Retinal pigment epithelial cell (primary cell): Measurements from ENCODE around the gene TCF3.
"Not testable (repeated sequence)": the region's sequence is repeated elsewhere in the genome, so short reads cannot be mapped to it uniquely, and the experiment has no call there.

ENCODE experiments used
- DNase-seq: peaks from one replicate; pipeline ENCODE4 v3.0.0-alpha.2; 2010; ENCODE audit warnings: low read depth
- H3K4me3 ChIP-seq: 2 replicates; pipeline ENCODE4 v1.5.1; 2011; ENCODE audit warnings: mild to moderate bottlenecking, low read length, control low read depth, moderate library complexity
- TF ChIP-seq, protein P1 (sequence below): conservative IDR thresholded peaks from 2 replicates; pipeline ENCODE4 v1.5.1; 2011; ENCODE audit warnings: low read depth, low read length, control low read depth, inconsistent platforms

The TCF3 gene

GRCh38 chr19:1672038-1672768, 19.8 kb upstream of the TCF3 start:
- DNase-seq = no peak
- no peak overlapping the region for H3K4me3 ChIP-seq
- TF ChIP-seq, protein P1, sequence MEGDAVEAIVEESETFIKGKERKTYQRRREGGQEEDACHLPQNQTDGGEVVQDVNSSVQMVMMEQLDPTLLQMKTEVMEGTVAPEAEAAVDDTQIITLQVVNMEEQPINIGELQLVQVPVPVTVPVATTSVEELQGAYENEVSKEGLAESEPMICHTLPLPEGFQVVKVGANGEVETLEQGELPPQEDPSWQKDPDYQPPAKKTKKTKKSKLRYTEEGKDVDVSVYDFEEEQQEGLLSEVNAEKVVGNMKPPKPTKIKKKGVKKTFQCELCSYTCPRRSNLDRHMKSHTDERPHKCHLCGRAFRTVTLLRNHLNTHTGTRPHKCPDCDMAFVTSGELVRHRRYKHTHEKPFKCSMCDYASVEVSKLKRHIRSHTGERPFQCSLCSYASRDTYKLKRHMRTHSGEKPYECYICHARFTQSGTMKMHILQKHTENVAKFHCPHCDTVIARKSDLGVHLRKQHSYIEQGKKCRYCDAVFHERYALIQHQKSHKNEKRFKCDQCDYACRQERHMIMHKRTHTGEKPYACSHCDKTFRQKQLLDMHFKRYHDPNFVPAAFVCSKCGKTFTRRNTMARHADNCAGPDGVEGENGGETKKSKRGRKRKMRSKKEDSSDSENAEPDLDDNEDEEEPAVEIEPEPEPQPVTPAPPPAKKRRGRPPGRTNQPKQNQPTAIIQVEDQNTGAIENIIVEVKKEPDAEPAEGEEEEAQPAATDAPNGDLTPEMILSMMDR = peak; percentile 70

- TF ChIP-seq, protein P1 = no peak
- H3K4me3 ChIP-seq = no peak overlapping the region
- DNase-seq = no peak
Observed at GRCh38 chr19:1671716-1672037, 19.3 kb upstream of the TCF3 start.

DNA sequence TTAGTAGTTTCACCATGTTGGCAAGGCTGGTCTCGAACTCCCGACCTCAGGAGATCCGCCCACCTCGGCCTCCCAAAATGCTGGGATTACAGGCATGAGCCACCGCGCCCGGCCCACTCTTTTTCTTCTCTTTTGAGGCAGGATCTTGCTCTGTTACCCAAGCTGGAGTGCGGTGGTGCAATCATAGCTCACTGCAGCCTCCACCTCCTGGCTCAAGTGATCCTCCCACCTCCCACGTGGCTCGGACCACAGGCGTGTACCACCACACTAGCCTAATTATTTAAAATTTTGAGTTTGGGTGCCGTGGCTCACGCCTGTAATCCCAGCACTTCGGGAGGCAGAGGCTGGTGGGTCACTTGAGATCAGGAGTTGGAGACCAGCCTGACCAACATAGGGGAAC, 18.3 kb upstream of the TCF3 start:
- DNase-seq, H3K4me3 ChIP-seq: not testable (repeated sequence)

DNA sequence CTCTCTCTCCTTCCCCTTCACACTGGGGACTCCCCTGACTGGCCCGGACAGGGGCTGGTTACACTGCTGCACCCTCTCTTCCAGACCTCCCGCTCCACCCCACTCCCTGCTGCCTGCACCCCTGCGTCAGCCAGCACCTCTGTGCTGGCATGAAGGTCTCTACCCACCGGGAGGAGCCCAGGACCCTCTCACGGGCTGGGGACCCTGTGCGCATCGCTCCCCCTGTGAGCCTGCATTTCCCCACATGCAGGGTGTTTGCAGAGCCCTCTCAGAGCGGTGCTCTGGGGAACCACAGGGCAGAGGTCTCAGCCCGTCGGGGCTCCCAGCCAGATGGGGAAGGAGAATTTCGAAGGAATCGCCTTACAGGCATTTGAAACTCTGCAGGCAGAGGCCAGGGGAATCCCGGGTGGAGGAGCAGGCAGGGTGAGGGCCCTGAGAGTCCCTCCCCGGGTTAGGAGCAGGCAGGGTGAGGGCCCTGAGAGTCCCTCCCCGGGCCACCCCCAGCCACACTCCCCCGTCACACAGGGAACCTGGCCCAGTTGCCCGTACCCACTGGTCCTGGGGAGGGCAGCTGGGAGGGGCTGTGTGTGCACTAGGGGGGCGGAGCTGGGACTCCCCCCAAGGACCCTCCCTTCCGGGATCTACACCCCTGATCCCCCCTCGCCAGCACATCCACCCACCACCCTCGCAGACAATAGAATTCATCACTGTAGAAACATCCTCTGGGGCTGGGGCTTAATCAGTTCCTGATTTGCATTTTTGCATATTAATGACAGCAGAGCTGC, 16.3 kb upstream of the TCF3 start:
- no peak for DNase-seq
- TF ChIP-seq, protein P1 = no peak
- H3K4me3 ChIP-seq = no peak overlapping the region

GRCh38 chr19:1668048-1668485, 15.7 kb upstream of the TCF3 start:
- DNase-seq = no peak
- H3K4me3 ChIP-seq = no peak overlapping the region
- TF ChIP-seq, protein P1 = no peak

DNA sequence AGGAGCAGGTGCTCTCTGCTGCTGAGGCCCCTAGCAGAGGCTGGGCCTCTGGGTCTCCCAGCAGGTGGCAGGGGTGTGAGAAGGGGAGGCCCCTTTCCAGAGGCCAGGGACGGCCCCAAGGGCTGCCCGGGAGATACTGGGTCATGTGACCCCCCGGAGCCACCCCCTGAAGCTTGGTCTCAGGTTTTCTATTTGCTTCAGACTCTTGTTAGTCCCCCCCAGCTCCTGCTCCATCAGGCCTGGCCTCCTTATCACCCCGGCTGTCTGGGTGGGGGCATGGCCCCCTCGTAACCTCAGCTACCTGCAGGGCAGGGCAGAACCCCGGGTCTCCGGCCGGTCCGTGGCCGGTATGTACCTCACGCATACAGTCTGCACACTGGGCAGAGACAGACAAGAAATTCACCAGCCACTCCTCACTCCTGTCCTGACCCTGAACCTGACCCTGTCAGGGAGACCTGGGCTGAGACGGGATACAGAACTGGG, 13.2 kb upstream of the TCF3 start:
- TF ChIP-seq, protein P1 = no peak
- no peak overlapping the region for H3K4me3 ChIP-seq
- no peak for DNase-seq

DNA sequence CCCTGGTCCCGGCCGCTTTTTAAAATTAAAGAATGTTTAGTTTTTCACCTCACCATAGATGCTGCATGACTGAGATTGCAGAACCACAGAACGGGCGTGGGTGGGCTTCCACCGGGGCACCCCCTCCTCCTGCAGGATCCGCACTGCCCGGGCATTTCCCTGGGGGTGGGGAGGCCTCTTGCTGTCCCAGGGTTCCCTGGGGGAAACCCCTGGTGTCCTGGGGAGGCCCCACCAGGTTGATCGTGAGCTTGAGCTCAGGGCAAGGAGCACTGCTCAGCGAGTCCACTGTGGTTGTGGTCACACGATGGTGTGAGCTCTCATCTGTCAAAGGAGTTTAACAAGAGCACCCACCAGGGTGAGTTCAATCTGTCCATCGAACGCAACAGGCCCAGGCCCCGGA, 11.4 kb upstream of the TCF3 start:
- no peak for DNase-seq
- H3K4me3 ChIP-seq = no peak overlapping the region
- TF ChIP-seq, protein P1 = no peak

DNA sequence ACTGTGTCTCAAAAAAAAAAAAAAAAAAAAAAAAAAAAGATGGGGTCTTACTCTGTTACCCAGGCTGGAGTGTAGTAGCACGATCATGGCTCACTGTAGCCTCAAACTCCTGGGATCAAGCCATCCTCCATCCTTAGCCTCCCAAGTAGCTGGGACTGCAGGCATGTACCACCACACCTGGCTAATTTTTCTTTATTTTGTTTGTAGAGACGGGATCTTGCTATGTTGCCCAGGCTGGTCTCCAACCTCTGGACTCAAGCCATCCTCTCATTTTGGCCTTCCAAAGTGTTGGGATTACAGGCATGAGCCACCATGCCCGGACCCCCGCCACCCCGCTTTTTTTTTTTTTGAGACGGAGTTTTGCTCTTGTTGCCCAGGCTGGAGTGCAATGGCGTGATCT, 10.8 kb upstream of the TCF3 start:
- not testable (repeated sequence) for DNase-seq

More for the DNA sequence above, 10.8 kb upstream of the TCF3 start:
- H3K4me3 ChIP-seq = not testable (repeated sequence)
